ENCODE data around the gene CLPTM1.

Gene CLPTM1

DNA sequence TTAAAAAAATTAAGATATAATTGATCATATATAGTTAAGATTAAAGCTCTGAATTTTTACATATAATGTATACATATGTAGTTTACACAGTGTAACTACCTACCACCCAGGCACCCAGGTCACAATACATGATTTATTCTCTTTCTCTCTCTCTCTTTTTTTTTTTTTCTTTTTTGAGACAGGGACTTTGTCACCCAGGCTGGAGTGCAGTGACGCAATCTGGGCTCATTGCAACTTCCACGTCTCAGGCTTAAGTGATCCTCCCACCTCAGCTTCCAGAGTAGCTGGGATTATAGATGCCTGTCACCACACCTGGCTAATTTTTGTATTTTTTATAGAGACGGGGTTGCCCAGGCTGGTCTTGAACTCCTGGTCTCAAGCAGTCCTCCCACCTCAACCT lies 64.9 kb downstream of the CLPTM1 start:
- Histone ChIP-seq H3K36me3 (ENCODE audit: control insufficient read depth, insufficient read depth, low read length) (no peaks in the 10 kb centered on the region), H3K79me2 (ENCODE audit: control insufficient read depth, insufficient read depth, low read length) (no peaks in the 10 kb centered on the region), H2BK15ac (replicated peaks; ENCODE audit: low read depth) (no peak overlapping the region), H3K56ac (ENCODE audit: low read length) (no peak overlapping the region), H4K8ac (ENCODE audit: low read depth, low read length) (no peak overlapping the region), H3K9ac (ENCODE audit: low read length) (no peak overlapping the region), H3K27ac (ENCODE audit: low read depth, low read length) (no peak overlapping the region), H3K4me3 (ENCODE audit: low read length) (no peak overlapping the region), H2BK120ac (ENCODE audit: low read depth, low read length) (no peak overlapping the region), H3K23ac (ENCODE audit: low read length) (no peak overlapping the region), H3K27me3 (ENCODE audit: insufficient read depth, low read length, poor library complexity) (no peaks in the 10 kb centered on the region), H4K5ac (ENCODE audit: low read length) (no peak overlapping the region), H2AK5ac (ENCODE audit: low read length) (no peak overlapping the region), H3K4ac (ENCODE audit: low read depth, low read length) (no peak overlapping the region), H3K79me1 (ENCODE audit: low read length) (no peaks in the 10 kb centered on the region), H3K4me2 (ENCODE audit: low read length) (no peak overlapping the region), H3K4me1 (ENCODE audit: control insufficient read depth, low read depth, low read length) (no peaks in the 10 kb centered on the region), H2BK5ac (ENCODE audit: low read length) (no peak overlapping the region), H3K18ac (ENCODE audit: low read length) (no peak overlapping the region)
- no CpG with 5 or more reads among the region's 3 CpGs for WGBS (ENCODE audit: extremely low coverage, insufficient coverage, low lambda C conversion rate)
- DNase-seq = no peak

DNA sequence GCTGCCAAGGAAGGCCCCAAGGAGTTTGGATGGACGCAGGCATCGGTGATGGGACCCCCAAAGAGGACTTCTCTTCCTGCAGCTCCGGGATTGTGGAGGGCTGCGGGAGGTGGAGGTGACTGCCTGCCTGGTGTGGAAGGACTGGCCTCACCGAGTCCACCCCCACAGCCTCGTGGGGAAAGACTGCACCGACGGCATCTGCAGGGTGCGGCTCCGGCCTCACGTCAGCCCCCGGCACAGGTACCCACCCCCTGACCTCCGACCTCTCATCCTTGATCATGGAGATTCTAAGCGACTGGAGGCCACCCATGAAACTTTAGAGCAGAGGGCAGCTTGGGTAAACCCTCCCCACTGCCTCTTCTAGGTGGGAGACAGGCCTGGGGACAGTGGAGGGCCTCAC lies 66.8 kb downstream of the CLPTM1 start:
- no peak overlapping the region for H3K4ac ChIP-seq (ENCODE audit: low read depth, low read length)
- no peak overlapping the region for H3K27ac ChIP-seq (ENCODE audit: low read depth, low read length)
- no peak for DNase-seq
- no peak overlapping the region for H3K4me3 ChIP-seq (ENCODE audit: low read length)
- no peak overlapping the region for H3K23ac ChIP-seq (ENCODE audit: low read length)
- no peak overlapping the region for H4K8ac ChIP-seq (ENCODE audit: low read depth, low read length)
- H2AK5ac ChIP-seq (ENCODE audit: low read length) = no peak overlapping the region
- H2BK15ac ChIP-seq (replicated peaks; ENCODE audit: low read depth) = no peak overlapping the region
- no peak overlapping the region for H4K5ac ChIP-seq (ENCODE audit: low read length)
- no peaks in the 10 kb centered on the region for H3K36me3 ChIP-seq (ENCODE audit: control insufficient read depth, insufficient read depth, low read length)
- H2BK120ac ChIP-seq (ENCODE audit: low read depth, low read length) = no peak overlapping the region
- no peak overlapping the region for H3K4me2 ChIP-seq (ENCODE audit: low read length)
- H3K9ac ChIP-seq (ENCODE audit: low read length) = no peak overlapping the region
- H3K4me1 ChIP-seq (ENCODE audit: control insufficient read depth, low read depth, low read length) = no peaks in the 10 kb centered on the region
- no peak overlapping the region for H3K56ac ChIP-seq (ENCODE audit: low read length)
- no peaks in the 10 kb centered on the region for H3K79me2 ChIP-seq (ENCODE audit: control insufficient read depth, insufficient read depth, low read length)
- H3K27me3 ChIP-seq (ENCODE audit: insufficient read depth, low read length, poor library complexity) = no peaks in the 10 kb centered on the region
- no CpG with 5 or more reads among the region's 14 CpGs for WGBS (ENCODE audit: extremely low coverage, insufficient coverage, low lambda C conversion rate)
- no peak overlapping the region for H3K18ac ChIP-seq (ENCODE audit: low read length)
- H3K79me1 ChIP-seq (ENCODE audit: low read length) = no peaks in the 10 kb centered on the region
- H2BK5ac ChIP-seq (ENCODE audit: low read length) = no peak overlapping the region

DNA sequence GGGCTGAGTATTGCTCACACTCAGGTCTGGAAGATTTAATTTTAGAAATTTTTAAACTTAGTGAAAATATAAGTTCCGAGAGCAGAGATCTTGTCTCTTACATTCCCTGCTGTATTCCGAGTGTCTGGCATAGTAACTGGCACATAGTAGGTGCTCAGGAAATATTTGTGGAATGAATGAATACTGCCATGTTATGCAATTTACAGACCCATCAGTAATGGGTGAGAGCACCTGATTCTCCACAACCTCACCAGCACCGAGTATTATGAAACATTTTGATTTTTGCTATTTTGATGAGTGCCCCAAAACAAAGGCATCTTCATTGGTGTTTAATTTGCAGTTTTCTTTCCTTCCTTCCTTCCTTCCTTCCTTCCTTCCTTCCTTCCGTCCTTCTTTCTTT lies 67.9 kb downstream of the CLPTM1 start:
- H3K23ac ChIP-seq (ENCODE audit: low read length) = no peak overlapping the region
- no peaks in the 10 kb centered on the region for H3K79me2 ChIP-seq (ENCODE audit: control insufficient read depth, insufficient read depth, low read length)
- H3K27me3 ChIP-seq (ENCODE audit: insufficient read depth, low read length, poor library complexity) = no peaks in the 10 kb centered on the region
- no peak overlapping the region for H3K4me2 ChIP-seq (ENCODE audit: low read length)
- no peak overlapping the region for H2AK5ac ChIP-seq (ENCODE audit: low read length)
- H4K5ac ChIP-seq (ENCODE audit: low read length) = no peak overlapping the region
- H3K4ac ChIP-seq (ENCODE audit: low read depth, low read length) = no peak overlapping the region
- H3K18ac ChIP-seq (ENCODE audit: low read length) = no peak overlapping the region
- H2BK120ac ChIP-seq (ENCODE audit: low read depth, low read length) = no peak overlapping the region
- H4K8ac ChIP-seq (ENCODE audit: low read depth, low read length) = no peak overlapping the region
- no peak overlapping the region for H3K56ac ChIP-seq (ENCODE audit: low read length)
- no peaks in the 10 kb centered on the region for H3K79me1 ChIP-seq (ENCODE audit: low read length)
- H2BK15ac ChIP-seq (replicated peaks; ENCODE audit: low read depth) = no peak overlapping the region
- WGBS (ENCODE audit: extremely low coverage, insufficient coverage, low lambda C conversion rate) = no CpG with 5 or more reads among the region's 4 CpGs
- no peak overlapping the region for H3K9ac ChIP-seq (ENCODE audit: low read length)
- no peak overlapping the region for H2BK5ac ChIP-seq (ENCODE audit: low read length)
- no peak for DNase-seq
- H3K27ac ChIP-seq (ENCODE audit: low read depth, low read length) = no peak overlapping the region
- H3K4me3 ChIP-seq (ENCODE audit: low read length) = no peak overlapping the region
- no peaks in the 10 kb centered on the region for H3K36me3 ChIP-seq (ENCODE audit: control insufficient read depth, insufficient read depth, low read length)
- H3K4me1 ChIP-seq (ENCODE audit: control insufficient read depth, low read depth, low read length) = no peaks in the 10 kb centered on the region

DNA sequence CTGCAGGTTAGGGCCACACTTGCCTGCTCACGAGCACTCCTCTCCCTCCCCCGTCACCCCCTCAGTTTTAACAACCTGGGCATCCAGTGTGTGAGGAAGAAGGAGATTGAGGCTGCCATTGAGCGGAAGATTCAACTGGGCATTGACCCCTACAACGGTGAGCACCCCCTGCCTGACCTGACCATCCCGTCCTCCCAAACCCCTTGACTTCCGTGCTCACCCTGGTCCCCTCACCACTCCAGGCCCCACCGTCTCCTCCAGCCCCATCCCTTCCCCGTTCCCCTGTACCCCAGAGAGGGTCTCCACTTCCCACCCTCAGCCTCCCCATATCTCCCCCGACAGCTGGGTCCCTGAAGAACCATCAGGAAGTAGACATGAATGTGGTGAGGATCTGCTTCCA lies 70.1 kb downstream of the CLPTM1 start:
- no peak for DNase-seq
- no peaks in the 10 kb centered on the region for H3K4me1 ChIP-seq (ENCODE audit: control insufficient read depth, low read depth, low read length)
- no peak overlapping the region for H2BK120ac ChIP-seq (ENCODE audit: low read depth, low read length)
- no peak overlapping the region for H3K56ac ChIP-seq (ENCODE audit: low read length)
- no peak overlapping the region for H3K4me3 ChIP-seq (ENCODE audit: low read length)
- no CpG with 5 or more reads among the region's 9 CpGs for WGBS (ENCODE audit: extremely low coverage, insufficient coverage, low lambda C conversion rate)
- H3K4me2 ChIP-seq (ENCODE audit: low read length) = no peak overlapping the region
- no peak overlapping the region for H3K4ac ChIP-seq (ENCODE audit: low read depth, low read length)
- no peak overlapping the region for H3K27ac ChIP-seq (ENCODE audit: low read depth, low read length)
- no peak overlapping the region for H4K8ac ChIP-seq (ENCODE audit: low read depth, low read length)
- no peaks in the 10 kb centered on the region for H3K36me3 ChIP-seq (ENCODE audit: control insufficient read depth, insufficient read depth, low read length)
- no peak overlapping the region for H3K18ac ChIP-seq (ENCODE audit: low read length)
- H3K79me1 ChIP-seq (ENCODE audit: low read length) = no peaks in the 10 kb centered on the region
- H3K23ac ChIP-seq (ENCODE audit: low read length) = no peak overlapping the region
- no peak overlapping the region for H4K5ac ChIP-seq (ENCODE audit: low read length)
- no peak overlapping the region for H3K9ac ChIP-seq (ENCODE audit: low read length)
- H2AK5ac ChIP-seq (ENCODE audit: low read length) = no peak overlapping the region
- no peaks in the 10 kb centered on the region for H3K27me3 ChIP-seq (ENCODE audit: insufficient read depth, low read length, poor library complexity)
- no peak overlapping the region for H2BK5ac ChIP-seq (ENCODE audit: low read length)
- no peaks in the 10 kb centered on the region for H3K79me2 ChIP-seq (ENCODE audit: control insufficient read depth, insufficient read depth, low read length)
- no peak overlapping the region for H2BK15ac ChIP-seq (replicated peaks; ENCODE audit: low read depth)

DNA sequence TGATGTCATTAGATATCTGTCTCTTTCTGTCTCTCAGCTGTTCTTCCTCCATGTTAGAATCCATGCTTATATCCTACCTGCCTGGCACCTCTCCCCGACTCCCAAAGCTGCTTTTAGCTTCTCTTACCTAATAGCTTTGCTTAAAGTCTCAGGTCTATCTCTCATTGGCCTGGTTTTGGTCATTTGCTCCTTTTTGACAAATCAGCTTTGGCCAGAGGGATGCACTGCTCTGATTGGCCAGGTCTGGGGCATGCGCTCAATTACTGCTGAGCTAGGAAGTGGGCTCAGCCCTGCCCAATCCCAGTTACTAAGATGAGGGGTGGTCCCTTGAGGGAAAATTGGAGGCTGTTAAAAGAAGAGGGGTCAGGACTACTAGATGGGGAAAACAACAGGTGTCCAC lies 72.2 kb downstream of the CLPTM1 start:
- Histone ChIP-seq H3K23ac (ENCODE audit: low read length) (no peak overlapping the region), H3K36me3 (ENCODE audit: control insufficient read depth, insufficient read depth, low read length) (no peaks in the 10 kb centered on the region), H3K4ac (ENCODE audit: low read depth, low read length) (no peak overlapping the region), H3K79me2 (ENCODE audit: control insufficient read depth, insufficient read depth, low read length) (no peaks in the 10 kb centered on the region), H4K5ac (ENCODE audit: low read length) (no peak overlapping the region), H2BK15ac (replicated peaks; ENCODE audit: low read depth) (no peak overlapping the region), H3K4me1 (ENCODE audit: control insufficient read depth, low read depth, low read length) (no peaks in the 10 kb centered on the region), H3K27me3 (ENCODE audit: insufficient read depth, low read length, poor library complexity) (no peaks in the 10 kb centered on the region), H3K18ac (ENCODE audit: low read length) (no peak overlapping the region), H3K79me1 (ENCODE audit: low read length) (no peaks in the 10 kb centered on the region), H4K8ac (ENCODE audit: low read depth, low read length) (no peak overlapping the region), H3K4me3 (ENCODE audit: low read length) (no peak overlapping the region), H3K27ac (ENCODE audit: low read depth, low read length) (no peak overlapping the region), H2BK5ac (ENCODE audit: low read length) (no peak overlapping the region), H3K9ac (ENCODE audit: low read length) (no peak overlapping the region), H2BK120ac (ENCODE audit: low read depth, low read length) (no peak overlapping the region), H3K56ac (ENCODE audit: low read length) (no peak overlapping the region), H2AK5ac (ENCODE audit: low read length) (no peak overlapping the region), H3K4me2 (ENCODE audit: low read length) (no peak overlapping the region)
- WGBS (ENCODE audit: extremely low coverage, insufficient coverage, low lambda C conversion rate) = no CpG with 5 or more reads among the region's 2 CpGs
- DNase-seq = no peak

DNA sequence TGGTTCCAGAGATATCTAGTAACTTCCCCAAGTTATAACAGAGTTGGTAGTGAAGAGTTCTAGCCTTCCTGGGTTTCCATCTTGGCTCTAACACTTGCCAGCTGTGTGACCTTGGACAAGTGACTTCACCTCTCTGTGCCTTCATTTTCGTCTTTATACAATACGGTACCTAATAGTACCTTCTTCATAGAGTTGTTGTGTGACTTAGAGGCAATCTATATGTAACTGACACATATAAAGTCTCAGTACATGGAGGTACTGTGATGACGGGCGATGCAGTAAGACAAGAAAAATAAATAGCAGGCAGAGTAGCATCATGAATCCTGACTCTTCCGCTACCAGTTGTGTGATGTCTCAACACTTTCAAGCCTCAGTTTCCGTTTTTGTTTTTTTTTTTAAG lies 75.6 kb downstream of the CLPTM1 start:
- Histone ChIP-seq H2AK5ac (ENCODE audit: low read length) (no peak overlapping the region), H3K23ac (ENCODE audit: low read length) (no peak overlapping the region), H3K56ac (ENCODE audit: low read length) (no peak overlapping the region), H3K79me2 (ENCODE audit: control insufficient read depth, insufficient read depth, low read length) (no peaks in the 10 kb centered on the region), H3K27ac (ENCODE audit: low read depth, low read length) (no peak overlapping the region), H4K8ac (ENCODE audit: low read depth, low read length) (no peak overlapping the region), H3K36me3 (ENCODE audit: control insufficient read depth, insufficient read depth, low read length) (no peaks in the 10 kb centered on the region), H3K79me1 (ENCODE audit: low read length) (no peaks in the 10 kb centered on the region), H2BK120ac (ENCODE audit: low read depth, low read length) (no peak overlapping the region), H3K4me3 (ENCODE audit: low read length) (no peak overlapping the region), H3K4me2 (ENCODE audit: low read length) (no peak overlapping the region), H2BK15ac (replicated peaks; ENCODE audit: low read depth) (no peak overlapping the region), H3K27me3 (ENCODE audit: insufficient read depth, low read length, poor library complexity) (no peaks in the 10 kb centered on the region), H3K4me1 (ENCODE audit: control insufficient read depth, low read depth, low read length) (no peaks in the 10 kb centered on the region), H4K5ac (ENCODE audit: low read length) (no peak overlapping the region), H3K9ac (ENCODE audit: low read length) (no peak overlapping the region), H3K18ac (ENCODE audit: low read length) (no peak overlapping the region), H3K4ac (ENCODE audit: low read depth, low read length) (no peak overlapping the region), H2BK5ac (ENCODE audit: low read length) (no peak overlapping the region)
- no CpG with 5 or more reads among the region's 6 CpGs for WGBS (ENCODE audit: extremely low coverage, insufficient coverage, low lambda C conversion rate)
- no peak for DNase-seq

Data from mesendoderm (in vitro differentiated cells).